Measurements from ENCODE around the gene CCSER2.
"Not testable (repeated sequence)": the region's sequence is repeated elsewhere in the genome, so short reads cannot be mapped to it uniquely, and the experiment has no call there.

CCSER2 gene

GRCh38 chr10:84347575-84348002 is 19.2 kb downstream of the CCSER2 start:
- not testable (repeated sequence) for DNase-seq

- DNase-seq: no peak
These were observed 20.1 kb downstream of the CCSER2 start for GRCh38 chr10:84348447-84348846.

DNA sequence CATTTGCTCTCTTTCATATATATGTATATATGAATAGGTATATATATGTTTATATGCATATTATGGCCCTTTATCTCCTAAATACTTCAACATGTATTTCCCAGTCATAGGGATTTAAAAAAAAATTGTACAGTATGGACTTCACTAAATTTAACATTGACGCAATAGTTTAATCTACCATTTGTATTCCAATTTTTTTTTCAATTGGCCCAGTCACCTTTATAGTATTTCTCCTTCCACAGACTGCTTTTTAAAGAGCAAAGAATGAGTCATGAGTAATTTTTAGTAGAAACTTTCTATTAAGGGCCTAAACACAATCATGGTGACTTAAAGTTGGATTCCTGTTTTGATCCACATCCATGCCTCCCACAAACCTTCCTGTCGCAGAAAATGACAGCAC is 20.5 kb downstream of the CCSER2 start:
- no peak for DNase-seq

DNA sequence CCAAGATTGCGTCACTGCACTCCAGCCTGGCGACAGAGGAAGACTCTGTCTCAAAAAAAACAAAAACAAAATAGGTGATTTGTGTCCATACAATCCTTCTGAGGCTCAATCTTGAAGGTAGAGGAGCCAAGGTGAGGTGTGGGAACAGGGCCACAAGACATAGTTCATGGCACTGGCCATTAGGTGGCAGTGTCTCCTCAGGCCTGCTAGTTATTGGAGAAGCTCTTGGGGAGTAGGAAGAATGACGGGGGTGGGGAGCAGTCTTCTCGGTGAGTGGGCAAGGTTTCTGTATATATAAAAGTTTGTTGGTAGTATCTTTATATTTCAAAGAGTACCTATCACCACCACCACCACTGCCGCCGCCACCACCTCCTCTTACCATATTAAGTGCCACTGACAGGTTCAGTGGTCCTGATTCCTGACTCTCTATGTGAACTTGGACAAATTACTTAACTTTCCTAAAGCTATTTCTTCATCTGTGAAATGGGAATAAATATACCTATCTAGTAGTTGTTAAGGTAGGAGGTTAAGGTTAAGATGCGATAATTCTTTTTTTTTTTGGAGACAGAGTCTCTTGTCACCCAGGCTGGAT is 24.0 kb downstream of the CCSER2 start:
- peak; percentile 21 to 60 (median 52) for DNase-seq

- no peak for DNase-seq
These were observed 24.8 kb downstream of the CCSER2 start for GRCh38 chr10:84353052-84353803.

DNA sequence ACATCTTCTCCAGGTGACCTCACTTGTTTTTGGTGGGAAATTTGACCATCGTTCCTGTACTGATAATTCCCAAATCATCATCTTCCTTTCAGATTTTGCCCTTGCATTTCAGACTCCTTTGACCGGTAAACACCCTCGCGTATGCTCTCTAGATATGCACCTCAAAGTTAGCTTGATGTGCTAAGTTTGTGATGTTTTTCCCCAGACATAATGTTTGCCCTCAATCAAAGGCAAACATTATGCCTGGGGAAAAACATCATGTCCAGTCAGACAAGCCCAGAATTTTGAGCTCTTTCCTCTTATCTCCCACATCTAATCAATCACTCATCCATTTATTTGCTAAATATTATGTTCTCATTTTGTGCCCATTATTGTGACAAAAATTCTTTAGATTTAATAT is 26.2 kb downstream of the CCSER2 start:
- DNase-seq: no peak

GRCh38 chr10:84355106-84355505 is 26.7 kb downstream of the CCSER2 start:
- DNase-seq: no peak

DNA sequence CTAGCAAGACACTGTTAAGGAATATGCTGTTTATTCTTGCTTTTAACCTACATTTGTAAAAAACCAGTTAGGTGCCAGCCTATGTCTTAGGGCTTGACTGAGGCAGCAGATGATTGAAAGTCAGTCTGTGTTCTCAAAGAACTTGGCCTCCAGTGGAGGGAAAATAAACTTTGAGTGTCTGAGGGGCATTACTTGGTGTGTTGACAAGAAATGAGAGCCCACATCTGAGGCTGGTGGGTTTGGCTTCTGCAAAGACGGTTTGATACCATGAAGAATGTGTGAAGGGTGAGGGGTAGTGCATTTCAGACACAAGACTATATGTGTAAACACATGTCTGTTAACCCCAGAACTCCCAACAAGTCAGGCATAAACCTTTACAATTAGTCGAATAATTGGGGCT is 28.5 kb downstream of the CCSER2 start:
- DNase-seq: no peak

- DNase-seq: no peak
These were observed 30.4 kb downstream of the CCSER2 start for GRCh38 chr10:84358743-84359142.

GRCh38 chr10:84360637-84361365 is 32.4 kb downstream of the CCSER2 start:
- DNase-seq: no peak

GRCh38 chr10:84365335-84365881 is 37.0 kb downstream of the CCSER2 start:
- no peak for DNase-seq

DNA sequence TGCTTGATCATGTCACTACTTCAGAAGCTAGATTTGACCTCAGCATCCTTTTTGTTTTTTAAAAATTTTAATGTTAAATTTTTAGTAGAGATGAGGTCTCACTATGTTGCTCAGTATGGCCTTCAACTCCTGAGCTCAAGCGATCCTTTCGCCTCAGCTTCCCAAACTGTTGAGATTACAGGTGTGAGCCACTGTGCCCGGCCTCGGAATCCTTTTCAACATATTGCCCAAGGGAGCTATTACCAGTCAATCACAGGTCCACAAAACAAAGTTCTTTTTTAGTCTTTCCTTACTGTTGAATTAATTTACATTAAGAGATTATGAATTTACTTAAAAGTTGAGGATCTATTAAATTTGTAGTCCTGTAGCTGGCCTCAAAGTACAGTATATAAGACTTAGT is 37.7 kb downstream of the CCSER2 start:
- no peak for DNase-seq

DNA sequence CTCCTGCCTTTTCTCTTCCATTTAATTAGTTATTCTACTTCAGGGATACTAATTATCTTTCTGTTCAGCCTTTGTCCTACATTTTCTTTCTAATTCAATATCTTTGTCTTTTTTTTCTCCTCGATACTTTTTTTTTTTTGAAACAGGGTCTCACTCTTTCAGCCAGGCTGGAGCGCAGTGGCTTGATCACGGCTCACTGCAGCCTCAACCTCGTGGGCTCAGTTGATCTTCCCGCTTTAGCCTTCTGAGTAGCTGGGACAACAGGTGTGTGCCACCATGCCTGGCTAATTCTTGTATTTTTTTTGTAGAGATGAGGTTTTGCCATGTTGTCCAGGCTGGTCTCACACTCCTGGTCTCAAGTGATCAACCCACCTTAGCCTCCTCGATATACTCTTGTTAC is 38.9 kb downstream of the CCSER2 start:
- DNase-seq: no peak

GRCh38 chr10:84368828-84369227 is 40.4 kb downstream of the CCSER2 start:
- DNase-seq: no peak

GRCh38 chr10:84370283-84370682 is 41.9 kb downstream of the CCSER2 start:
- no peak for DNase-seq

DNA sequence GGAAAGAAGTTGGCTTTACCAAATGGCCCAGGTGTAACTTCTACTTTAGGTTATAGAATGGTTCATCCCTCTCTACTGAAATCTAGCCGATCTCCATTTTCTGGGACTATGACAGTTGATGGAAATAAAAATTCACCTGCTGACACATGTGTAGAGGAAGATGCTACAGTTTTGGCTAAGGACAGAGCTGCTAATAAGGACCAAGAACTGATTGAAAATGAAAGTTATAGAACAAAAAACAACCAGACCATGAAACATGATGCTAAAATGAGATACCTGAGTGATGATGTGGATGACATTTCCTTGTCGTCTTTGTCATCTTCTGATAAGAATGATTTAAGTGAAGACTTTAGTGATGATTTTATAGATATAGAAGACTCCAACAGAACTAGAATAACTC is 43.6 kb downstream of the CCSER2 start:
- no peak for DNase-seq

DNA sequence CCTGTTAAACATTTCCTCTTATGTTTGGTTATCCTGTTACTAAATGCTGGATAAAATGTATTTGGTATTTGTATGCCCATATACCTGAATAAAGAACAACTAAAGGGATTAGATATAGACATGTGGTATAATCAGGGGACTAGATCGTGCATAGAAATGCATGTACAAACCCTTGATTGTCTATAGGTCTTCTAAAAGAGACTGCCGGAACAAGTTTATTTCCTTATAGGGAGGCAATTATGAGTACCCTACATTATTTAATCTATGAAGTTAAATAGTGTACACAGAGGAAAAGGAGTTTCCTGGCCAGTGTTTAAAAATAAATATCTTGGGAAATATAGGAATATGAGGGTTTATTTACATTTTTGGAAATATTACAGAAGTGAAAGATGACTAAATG is 44.6 kb downstream of the CCSER2 start:
- DNase-seq: no peak

DNA sequence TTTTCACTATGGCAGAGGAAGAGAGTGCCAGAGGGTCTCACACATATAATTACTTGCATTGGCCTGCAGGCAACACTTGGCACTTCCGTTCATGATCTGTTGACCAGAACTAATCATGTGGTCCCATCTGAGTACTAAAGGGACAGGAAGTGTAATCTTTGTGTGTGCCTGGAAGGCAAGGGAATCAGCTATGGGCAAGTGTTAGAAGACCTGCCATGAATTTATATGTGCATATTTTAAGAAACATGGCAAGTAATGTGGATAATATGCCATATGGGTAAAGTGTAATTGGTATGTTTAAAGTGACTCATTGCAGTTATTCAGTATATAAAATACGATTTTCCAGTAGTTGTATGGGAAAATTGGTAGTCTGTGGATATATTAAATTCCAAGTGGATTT is 46.1 kb downstream of the CCSER2 start:
- DNase-seq: no peak

DNA sequence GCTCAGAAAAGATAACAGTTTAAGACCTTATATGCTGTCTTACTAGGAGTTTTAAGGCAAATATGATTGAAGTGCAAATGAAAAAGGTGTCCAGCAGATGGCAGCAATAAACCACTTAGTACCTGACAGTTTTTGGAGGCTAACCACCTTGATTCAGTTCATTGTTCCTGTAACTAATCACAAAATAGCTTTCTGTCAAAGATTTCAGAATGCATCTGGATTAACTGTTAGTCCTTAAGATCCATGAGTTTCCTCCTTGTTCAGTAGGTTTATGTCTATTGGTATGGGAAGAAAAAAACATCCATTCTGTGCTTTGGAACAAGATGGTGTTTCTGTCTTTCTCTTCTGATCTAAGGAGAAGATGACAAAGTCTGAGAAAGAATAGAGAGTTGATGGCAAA is 46.6 kb downstream of the CCSER2 start:
- DNase-seq: peak in 3 of 5 donors; percentile 26 to 59 (median 32)

DNA sequence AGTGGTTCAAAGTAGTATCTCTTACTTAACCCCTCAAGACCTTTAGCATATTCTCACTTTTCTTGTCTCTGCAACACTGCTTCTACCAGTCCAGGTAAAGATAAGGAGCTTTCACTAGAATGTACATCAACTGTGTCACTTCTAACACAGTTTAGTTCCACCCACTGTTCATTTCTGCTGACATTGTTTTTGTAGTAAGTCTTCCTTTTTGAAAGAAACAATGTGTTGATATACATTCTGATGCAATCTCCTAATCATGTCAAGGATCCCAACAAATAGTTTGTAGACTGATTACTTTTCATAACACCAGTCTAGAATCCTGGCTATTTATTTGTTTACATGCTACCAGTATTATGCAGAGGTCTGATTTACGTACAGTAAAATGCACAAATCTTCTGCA is 47.5 kb downstream of the CCSER2 start:
- DNase-seq: no peak

DNA sequence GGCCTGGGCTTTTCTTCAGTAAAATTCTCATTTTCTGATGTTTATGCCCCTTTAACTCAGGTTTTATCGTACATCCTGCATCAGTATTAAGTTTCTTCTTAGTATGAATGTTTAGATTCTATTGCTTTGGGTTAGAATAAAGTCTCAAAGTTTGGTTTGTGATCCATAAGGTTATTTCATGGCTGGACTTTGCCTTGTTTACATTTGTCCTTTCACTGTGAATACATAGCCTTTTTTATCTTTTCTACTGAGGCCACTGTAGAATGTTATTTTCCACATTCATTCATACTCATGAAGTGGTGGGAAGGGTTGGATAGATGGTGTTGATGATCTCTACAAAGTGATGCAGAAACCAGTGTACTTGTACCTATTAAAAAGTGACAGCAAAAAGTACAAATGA is 59.8 kb downstream of the CCSER2 start:
- no peak for DNase-seq

GRCh38 chr10:84390364-84390763 is 62.0 kb downstream of the CCSER2 start:
- DNase-seq: no peak

- DNase-seq: no peak
These were observed 62.9 kb downstream of the CCSER2 start for GRCh38 chr10:84391326-84391725.

DNA sequence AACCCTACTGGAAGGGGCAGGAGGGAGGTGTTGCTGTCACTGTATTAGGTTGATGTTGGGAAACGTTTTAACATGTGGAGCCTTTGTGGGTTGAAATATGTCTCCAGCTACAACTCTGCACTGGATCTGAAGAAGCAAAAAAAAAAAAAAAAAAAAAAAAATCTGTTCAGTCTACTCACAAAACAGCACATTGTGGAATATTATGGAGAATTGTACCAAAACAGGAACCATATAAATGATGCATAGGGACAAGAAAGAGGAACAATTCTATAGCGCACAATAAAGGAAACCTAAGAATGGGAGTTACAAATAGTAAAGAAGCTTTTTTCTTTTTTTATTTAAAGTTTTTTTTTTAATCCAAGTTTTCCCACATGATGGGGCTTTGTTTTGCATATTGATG is 63.8 kb downstream of the CCSER2 start:
- DNase-seq: no peak

Data from T-helper 1 cell (primary cell).